Thyroid gland (tissue), 4 donors: Measurements from ENCODE around the gene ROBO2.

Experiments
- POLR2A ChIP-seq, 2 donors: fragments of 450-650 bp; IDR thresholded peaks; one replicate each; pipeline ENCODE4 v1.6.1; 2017; ENCODE audit warnings: antibody characterized with exemption in 2 of 2, mild to moderate bottlenecking in 2 of 2, moderate library complexity in 1 of 2
- TF ChIP-seq, protein P1 (sequence below), 6 experiments: fragments of 200-600 bp in 3 of 6; fragments of 450-650 bp in 3 of 6; sonication (generic) in 3 of 6; IDR thresholded peaks; one replicate each; pipeline ENCODE4 v1.5.1; 2016 to 2019; ENCODE audit warnings: antibody characterized with exemption in 6 of 6, mild to moderate bottlenecking in 2 of 6, inconsistent platforms in 1 of 6, moderate library complexity in 1 of 6

DNA sequence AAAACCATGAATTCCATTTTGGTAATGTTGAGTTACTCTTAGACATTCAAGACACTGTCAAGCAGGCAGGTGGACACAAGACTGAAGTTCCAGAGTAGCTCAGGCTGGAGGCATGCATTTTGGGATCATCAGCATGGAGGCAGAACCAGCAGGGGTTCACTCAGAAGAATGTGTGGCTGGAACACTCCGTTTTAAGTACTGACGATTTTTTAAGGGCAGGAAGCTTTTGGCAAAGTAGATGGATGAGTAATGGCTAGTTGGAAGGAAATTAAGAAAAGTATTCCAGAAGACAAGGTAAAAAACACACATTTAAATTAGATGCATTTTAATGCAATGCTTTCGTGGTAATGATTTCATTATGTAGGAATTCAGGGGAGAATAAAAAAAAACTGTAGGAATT lies 420.4 kb downstream of the ROBO2 start:
- TF ChIP-seq, protein P1, sequence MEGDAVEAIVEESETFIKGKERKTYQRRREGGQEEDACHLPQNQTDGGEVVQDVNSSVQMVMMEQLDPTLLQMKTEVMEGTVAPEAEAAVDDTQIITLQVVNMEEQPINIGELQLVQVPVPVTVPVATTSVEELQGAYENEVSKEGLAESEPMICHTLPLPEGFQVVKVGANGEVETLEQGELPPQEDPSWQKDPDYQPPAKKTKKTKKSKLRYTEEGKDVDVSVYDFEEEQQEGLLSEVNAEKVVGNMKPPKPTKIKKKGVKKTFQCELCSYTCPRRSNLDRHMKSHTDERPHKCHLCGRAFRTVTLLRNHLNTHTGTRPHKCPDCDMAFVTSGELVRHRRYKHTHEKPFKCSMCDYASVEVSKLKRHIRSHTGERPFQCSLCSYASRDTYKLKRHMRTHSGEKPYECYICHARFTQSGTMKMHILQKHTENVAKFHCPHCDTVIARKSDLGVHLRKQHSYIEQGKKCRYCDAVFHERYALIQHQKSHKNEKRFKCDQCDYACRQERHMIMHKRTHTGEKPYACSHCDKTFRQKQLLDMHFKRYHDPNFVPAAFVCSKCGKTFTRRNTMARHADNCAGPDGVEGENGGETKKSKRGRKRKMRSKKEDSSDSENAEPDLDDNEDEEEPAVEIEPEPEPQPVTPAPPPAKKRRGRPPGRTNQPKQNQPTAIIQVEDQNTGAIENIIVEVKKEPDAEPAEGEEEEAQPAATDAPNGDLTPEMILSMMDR (IDR thresholded peaks at IDR 0.05): no peak
- no peak for TF ChIP-seq POLR2A (IDR thresholded peaks at IDR 0.05)
